Upper lobe of left lung (tissue), 6 donors: ENCODE data around the gene ADAMTS2. TPM values are rescaled to one million over a fixed set of nuclear protein-coding genes. Genes with fewer than 3 reads are reported as not detected.

ENCODE experiments used
- ATAC-seq, 2 donors: fragments of 200-7000 bp; cut with Tn5 transposase; one replicate each; pipeline ENCODE4 v1.9.1; 2022; ENCODE audit warnings: mild to moderate bottlenecking in 2 of 2, moderate library complexity in 2 of 2; ENCODE audit not compliant: low FRiP score in 2 of 2
- DNase-seq, 2 donors: peaks; one replicate each; pipeline ENCODE4 v3.0.0-alpha.2; 2019 to 2020
- H3K27ac ChIP-seq, 4 donors: fragments of 200-600 bp; sonication (generic); one replicate each; pipeline ENCODE4 v1.5.1; 2016 to 2019
- H3K27me3 ChIP-seq, 4 donors: fragments of 200-600 bp; sonication (generic); one replicate each; pipeline ENCODE4 v1.5.1; 2017 to 2019
- H3K36me3 ChIP-seq, 4 donors: fragments of 200-600 bp; sonication (generic); one replicate each; pipeline ENCODE4 v1.5.1; 2016 to 2019
- H3K4me1 ChIP-seq, 4 donors: fragments of 200-600 bp; sonication (generic); one replicate each; pipeline ENCODE4 v1.5.1; 2018 to 2019
- H3K4me3 ChIP-seq, 4 donors: fragments of 200-600 bp; sonication (generic); one replicate each; pipeline ENCODE4 v1.5.1; 2017 to 2019; ENCODE audit warnings: mild to moderate bottlenecking in 2 of 4, moderate library complexity in 1 of 4
- H3K9me3 ChIP-seq, 4 donors: fragments of 200-600 bp; sonication (generic); one replicate each; pipeline ENCODE4 v1.5.1; 2018 to 2019
- CTCF ChIP-seq, 6 experiments: fragments of 450-650 bp in 4 of 6; fragments of 200-600 bp in 2 of 6; sonication (generic) in 2 of 6; IDR thresholded peaks; one replicate each; pipeline ENCODE4 v1.5.1; 2016 to 2019; ENCODE audit warnings: antibody characterized with exemption in 6 of 6
- EP300 ChIP-seq, 4 donors: sonication (generic); formaldehyde crosslinking; IDR thresholded peaks; one replicate each; pipeline ENCODE4 v1.5.1; 2017; ENCODE audit warnings: antibody characterized with exemption in 4 of 4, control low read depth in 2 of 4
- POLR2A ChIP-seq, 4 donors: fragments of 450-650 bp; IDR thresholded peaks; one replicate each; pipeline ENCODE4 v1.5.1; 2016 to 2017; ENCODE audit warnings: antibody characterized with exemption in 4 of 4, mild to moderate bottlenecking in 2 of 4
- POLR2AphosphoS5 ChIP-seq, 2 donors: sonication (generic); formaldehyde crosslinking; IDR thresholded peaks; one replicate each; pipeline ENCODE4 v1.5.1; 2017; ENCODE audit warnings: antibody characterized with exemption in 2 of 2
- WGBS, 2 donors: methylation state at CpG; one replicate each; pipeline ENCODE4 v1.1.5; 2017 to 2018; 5-methylcytosine and 5-hydroxymethylcytosine counted together
- total RNA-seq, 6 donors: library from RNA; depleted of rRNA in 4 of 6; stranded (reverse); fragments of >200 nt in 4 of 6; gene quantifications; one replicate each; pipeline versions ENCODE4 v1.1.0 to v1.2.1, GENCODE V29; 2016 to 2021
- donor health status: DM: no; HTN: no; CAD: no; lungs with moderate emphysema.
- donor health status: DM: no; HTN: yes; CAD: no; lungs with severe emphysema.

Gene ADAMTS2
- total RNA-seq, 6 donors from 2014 or later = 10.0 to 114 (median 25.7) TPM

DNA sequence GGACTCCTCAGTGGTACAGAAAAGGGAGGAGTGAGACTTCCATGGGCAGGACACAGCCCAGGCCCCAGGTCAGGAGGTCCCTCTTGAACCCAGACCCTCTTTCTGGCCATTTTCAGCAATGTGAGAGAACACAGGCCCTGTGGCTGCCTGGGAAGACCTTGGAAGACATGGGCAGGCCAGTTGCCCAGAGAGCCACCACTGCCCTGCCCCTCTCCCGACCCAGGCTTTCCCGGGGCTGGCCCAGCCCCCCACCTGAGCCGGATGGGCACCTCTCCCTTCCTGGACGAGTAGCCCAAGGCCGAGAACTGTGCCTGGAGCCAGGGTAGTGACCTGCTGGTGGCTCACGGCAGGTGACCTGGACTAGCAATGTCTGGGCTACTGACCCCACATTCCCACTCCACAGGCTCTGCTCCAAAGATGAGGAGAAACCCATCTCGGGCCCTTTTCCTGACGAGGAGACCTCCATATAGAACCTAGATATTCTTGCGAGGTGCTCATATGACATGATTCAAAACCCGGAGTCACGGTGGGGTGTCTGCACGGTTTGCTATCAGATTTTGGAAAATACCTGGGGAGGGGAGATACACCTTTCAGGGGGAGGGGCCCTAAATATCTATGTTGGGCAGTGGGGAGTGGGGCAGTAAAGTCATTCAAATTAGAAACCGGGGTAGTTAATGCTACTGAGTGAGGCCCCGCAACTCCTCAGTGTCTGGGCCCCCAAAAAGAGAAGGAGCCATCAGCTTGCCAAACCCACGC lies 225.7 kb downstream of the ADAMTS2 start:
- DNase-seq = no peak
- WGBS, 2 donors = 89 to 95% methylated on average over 12 to 13 of the region's 15 CpGs
- no peak for TF ChIP-seq POLR2AphosphoS5 (IDR thresholded peaks at IDR 0.05)
- TF ChIP-seq CTCF (IDR thresholded peaks at IDR 0.05) = no peak
- TF ChIP-seq POLR2A (IDR thresholded peaks at IDR 0.05) = no peak
- TF ChIP-seq EP300 (IDR thresholded peaks at IDR 0.05) = no peak

GRCh38 chr5:179118756-179119414 lies 226.4 kb downstream of the ADAMTS2 start:
- no peak for DNase-seq

More for the DNA sequence above, 225.7 kb downstream of the ADAMTS2 start:
- no peaks in the 10 kb centered on the region for H3K27me3 ChIP-seq
- H3K4me1 ChIP-seq = no peaks in the 10 kb centered on the region
- H3K4me3 ChIP-seq = no peak overlapping the region
- H3K36me3 ChIP-seq = peaks cover 0 to under 1% (median 0%) of the 10 kb centered on the region in 4 donors
- H3K27ac ChIP-seq = no peak overlapping the region
- ATAC-seq = no peak
- peaks cover 2 to 26% (median 6%) of the 10 kb centered on the region in 4 donors for H3K9me3 ChIP-seq

GRCh38 chr5:179118338-179118737 lies 226.9 kb downstream of the ADAMTS2 start:
- Histone ChIP-seq H3K4me1 (no peaks in the 10 kb centered on the region), H3K4me3 (no peak overlapping the region), H3K36me3 (peaks cover 0 to 10% (median 0%) of the 10 kb centered on the region in 4 donors), H3K27ac (no peak overlapping the region), H3K9me3 (peaks cover 3 to 37% (median 15%) of the 10 kb centered on the region in 4 donors), H3K27me3 (no peaks in the 10 kb centered on the region)
- ATAC-seq (no peak), DNase-seq (no peak)
- 79 to 83% methylated on average over 4 of the region's 4 CpGs for WGBS, 2 donors
- TF ChIP-seq CTCF (IDR thresholded peaks at IDR 0.05) (no peak), EP300 (IDR thresholded peaks at IDR 0.05) (no peak), POLR2AphosphoS5 (IDR thresholded peaks at IDR 0.05) (no peak)

More at GRCh38 chr5:179118756-179119414, 226.4 kb downstream of the ADAMTS2 start:
- no peaks in the 10 kb centered on the region for H3K4me1 ChIP-seq
- no peaks in the 10 kb centered on the region for H3K27me3 ChIP-seq
- 93 to 94% methylated on average over 10 of the region's 10 CpGs for WGBS, 2 donors
- H3K27ac ChIP-seq = no peak overlapping the region
- H3K4me3 ChIP-seq = no peak overlapping the region
- no peak for ATAC-seq
- H3K9me3 ChIP-seq = peaks cover 3 to 31% (median 12%) of the 10 kb centered on the region in 4 donors
- H3K36me3 ChIP-seq = peaks cover 0 to 6% (median 0%) of the 10 kb centered on the region in 4 donors
- no peak for TF ChIP-seq CTCF (IDR thresholded peaks at IDR 0.05)
- TF ChIP-seq EP300 (IDR thresholded peaks at IDR 0.05) = no peak
- TF ChIP-seq POLR2A (IDR thresholded peaks at IDR 0.05) = no peak
- no peak for TF ChIP-seq POLR2AphosphoS5 (IDR thresholded peaks at IDR 0.05)

GRCh38 chr5:179115845-179116524 lies 229.3 kb downstream of the ADAMTS2 start:
- Histone ChIP-seq H3K27me3 (no peaks in the 10 kb centered on the region), H3K4me1 (no peaks in the 10 kb centered on the region), H3K27ac (no peak overlapping the region), H3K36me3 (peaks cover 0 to 10% (median 0%) of the 10 kb centered on the region in 4 donors), H3K9me3 (peaks cover 9 to 52% (median 31%) of the 10 kb centered on the region in 4 donors), H3K4me3 (no peak overlapping the region)
- TF ChIP-seq POLR2A (IDR thresholded peaks at IDR 0.05) = no peak
- no peak for ATAC-seq
- DNase-seq = no peak
- 86 to 87% methylated on average over 7 to 9 of the region's 9 CpGs for whole genome bisulfite sequencing, 2 donors

- H3K4me3 ChIP-seq = no peak overlapping the region
- peaks cover 0 to 10% (median 0%) of the 10 kb centered on the region in 4 donors for H3K36me3 ChIP-seq
- no peaks in the 10 kb centered on the region for H3K4me1 ChIP-seq
- 80 to 87% methylated on average over 5 of the region's 5 CpGs for WGBS, 2 donors
- no peak for ATAC-seq
- no peak for TF ChIP-seq CTCF (IDR thresholded peaks at IDR 0.05)
- no peak for TF ChIP-seq POLR2AphosphoS5 (IDR thresholded peaks at IDR 0.05)
- TF ChIP-seq POLR2A (IDR thresholded peaks at IDR 0.05) = no peak
- TF ChIP-seq EP300 (IDR thresholded peaks at IDR 0.05) = no peak
- no peak for DNase-seq
- H3K27ac ChIP-seq = no peak overlapping the region
- no peaks in the 10 kb centered on the region for H3K27me3 ChIP-seq
- H3K9me3 ChIP-seq = peaks cover 9 to 52% (median 34%) of the 10 kb centered on the region in 4 donors
Measured at GRCh38 chr5:179115307-179115706, 230.0 kb downstream of the ADAMTS2 start.
